NCI-H748 (cell line): ENCODE data around the gene UBA1.

Experiments used
- DNase-seq: peaks from one replicate; lab custom pipeline; 2025; ENCODE audit not compliant: unreplicated experiment; lab: John Stamatoyannopoulos, UW

Gene UBA1

GRCh38 chrX:47169726-47170515 is 23.7 kb upstream of the UBA1 start:
- no peak for DNase-seq

- DNase-seq = no peak
Measured at GRCh38 chrX:47170861-47171692, 22.6 kb upstream of the UBA1 start.

- no peak for DNase-seq
Measured at GRCh38 chrX:47171996-47172395, 21.6 kb upstream of the UBA1 start.

GRCh38 chrX:47172549-47172948 is 21.1 kb upstream of the UBA1 start:
- no peak for DNase-seq

GRCh38 chrX:47172971-47173792 is 20.4 kb upstream of the UBA1 start:
- DNase-seq = no peak

- no peak for DNase-seq
Measured at GRCh38 chrX:47174376-47174775, 19.3 kb upstream of the UBA1 start.

- no peak for DNase-seq
Measured at GRCh38 chrX:47174846-47175587, 18.6 kb upstream of the UBA1 start.

- no peak for DNase-seq
Measured at GRCh38 chrX:47175588-47175980, 18.0 kb upstream of the UBA1 start.

- DNase-seq = no peak
Measured at GRCh38 chrX:47176101-47176740, 17.4 kb upstream of the UBA1 start.

GRCh38 chrX:47177079-47177478 is 16.6 kb upstream of the UBA1 start:
- no peak for DNase-seq

- no peak for DNase-seq
Measured at GRCh38 chrX:47178337-47178736, 15.3 kb upstream of the UBA1 start.

GRCh38 chrX:47179221-47179927 is 14.3 kb upstream of the UBA1 start:
- no peak for DNase-seq

GRCh38 chrX:47179928-47180255 is 13.7 kb upstream of the UBA1 start:
- DNase-seq = no peak

- no peak for DNase-seq
Measured at GRCh38 chrX:47180346-47180745, 13.3 kb upstream of the UBA1 start.

- no peak for DNase-seq
Measured at GRCh38 chrX:47181301-47181700, 12.3 kb upstream of the UBA1 start.

GRCh38 chrX:47182106-47182700 is 11.4 kb upstream of the UBA1 start:
- no peak for DNase-seq

- no peak for DNase-seq
Measured at GRCh38 chrX:47184486-47184885, 9.1 kb upstream of the UBA1 start.

- DNase-seq = no peak
Measured at GRCh38 chrX:47185241-47185640, 8.4 kb upstream of the UBA1 start.

GRCh38 chrX:47186096-47186740 is 7.4 kb upstream of the UBA1 start:
- DNase-seq = no peak
